IPS DF 6.9 (cell line): ENCODE data around the gene AGO3.

Experiments
- DNase-seq: peaks from one replicate; pipeline ENCODE4 v3.0.0-alpha.2; 2013; ENCODE audit warnings: low read depth, low spot score
- H3K27ac ChIP-seq: one replicate; pipeline ENCODE4 v1.5.1; 2013; ENCODE audit warnings: low read length, control low read depth
- H3K27me3 ChIP-seq: 2 replicates; pipeline ENCODE4 v1.6.1; 2013; ENCODE audit warnings: mild to moderate bottlenecking, low read length; ENCODE audit not compliant: control insufficient read depth, insufficient read depth
- H3K36me3 ChIP-seq: 2 replicates; pipeline ENCODE4 v1.6.1; 2013; ENCODE audit warnings: low read length; ENCODE audit not compliant: control insufficient read depth, insufficient read depth
- H3K4me1 ChIP-seq: 2 replicates; pipeline ENCODE4 v1.6.1; 2013; ENCODE audit warnings: low read length; ENCODE audit not compliant: control insufficient read depth, insufficient read depth
- H3K4me3 ChIP-seq: 2 replicates; pipeline ENCODE4 v1.5.1; 2013; ENCODE audit warnings: mild to moderate bottlenecking, low read length
- H3K9me3 ChIP-seq: 2 replicates; pipeline ENCODE4 v1.6.1; 2013; ENCODE audit warnings: low read length, inconsistent platforms; ENCODE audit not compliant: control insufficient read depth, insufficient read depth
- WGBS: extraction: QIAGEN DNeasy Blood & Tissue Kit; methylation state at CpG from one replicate; pipeline ENCODE4 v1.1.7; 2013; ENCODE audit warnings: mixed read lengths, missing lambda C conversion rate; ENCODE audit not compliant: insufficient read length, insufficient coverage; 5-methylcytosine and 5-hydroxymethylcytosine counted together

AGO3 gene

DNA sequence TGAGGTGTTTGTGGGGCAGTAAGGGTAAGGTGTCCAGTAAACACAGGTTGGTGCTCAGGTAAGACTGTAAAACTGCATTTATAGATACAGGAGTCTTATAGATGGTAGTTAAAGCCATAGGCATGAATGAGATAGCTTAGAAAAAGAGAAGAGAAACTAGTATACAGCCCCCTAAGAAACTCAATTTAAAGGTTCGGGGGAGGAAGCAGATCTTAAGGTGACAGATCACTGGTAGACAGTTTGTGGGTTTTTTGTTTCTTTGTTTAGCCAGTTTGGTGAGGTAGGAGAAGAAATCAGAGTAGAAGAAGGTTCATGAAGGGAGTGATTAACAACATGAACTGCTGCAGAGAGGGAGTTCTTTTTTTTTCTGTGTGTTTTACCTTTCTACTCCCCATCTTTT, 6.1 kb upstream of the AGO3 start:
- H3K36me3 ChIP-seq: peaks cover 5% of the 10 kb centered on the region
- H3K4me3 ChIP-seq: no peak overlapping the region
- H3K27ac ChIP-seq: no peak overlapping the region
- H3K4me1 ChIP-seq: no peaks in the 10 kb centered on the region
- H3K9me3 ChIP-seq: no peaks in the 10 kb centered on the region
- WGBS: no CpG with 5 or more reads among the region's 1 CpG
- no peaks in the 10 kb centered on the region for H3K27me3 ChIP-seq
- DNase-seq: no peak

DNA sequence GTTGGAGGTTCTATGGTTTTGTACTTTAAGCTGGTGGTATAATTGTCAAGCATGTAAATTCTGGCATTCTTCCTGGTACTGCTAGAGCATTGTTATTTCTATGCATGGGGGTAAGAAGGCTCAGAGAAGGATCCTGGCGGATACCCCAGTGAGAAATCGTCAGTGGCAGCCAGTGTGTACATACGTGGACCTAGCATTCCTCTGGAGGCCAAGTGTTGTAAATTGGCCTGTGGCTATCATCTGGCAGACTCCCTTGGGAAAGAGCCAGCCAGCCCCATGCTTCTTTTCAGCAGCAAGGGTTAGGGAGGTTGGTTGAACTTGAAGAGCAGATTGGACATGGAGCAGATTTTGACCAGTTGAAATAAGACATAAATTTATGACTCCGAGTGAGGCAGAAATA, 5.2 kb upstream of the AGO3 start:
- Histone ChIP-seq H3K9me3 (no peaks in the 10 kb centered on the region), H3K4me1 (no peaks in the 10 kb centered on the region), H3K36me3 (peaks cover 5% of the 10 kb centered on the region; the same call in 1 of the 2 replicates), H3K27ac (no peak overlapping the region), H3K27me3 (no peaks in the 10 kb centered on the region), H3K4me3 (no peak overlapping the region)
- no peak for DNase-seq
- no CpG with 5 or more reads among the region's 4 CpGs for WGBS

DNA sequence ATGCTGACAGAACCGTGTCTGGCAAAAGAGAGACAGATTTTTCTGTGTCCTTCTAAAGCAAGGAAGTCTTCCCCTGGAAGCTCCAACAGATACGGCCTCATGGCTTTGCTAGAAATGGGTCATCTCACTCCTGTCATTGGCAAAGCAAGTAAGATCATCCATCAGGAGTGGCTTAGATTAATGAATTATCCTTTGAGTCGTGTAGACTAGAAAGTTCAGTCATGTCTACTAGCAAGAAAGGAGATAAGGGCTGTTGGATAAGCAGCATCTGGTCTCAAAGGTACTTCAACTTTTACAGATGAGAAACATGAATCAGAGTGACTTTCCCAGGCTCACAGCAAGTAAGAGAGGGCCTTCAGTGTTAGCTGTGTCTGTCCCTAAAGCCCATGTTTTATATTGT, 3.4 kb upstream of the AGO3 start:
- Histone ChIP-seq H3K27ac (no peak overlapping the region), H3K4me1 (no peaks in the 10 kb centered on the region), H3K36me3 (no peaks in the 10 kb centered on the region; the same call in 1 of the 2 replicates), H3K27me3 (no peaks in the 10 kb centered on the region), H3K9me3 (no peaks in the 10 kb centered on the region), H3K4me3 (no peak overlapping the region)
- DNase-seq: no peak
- no CpG with 5 or more reads among the region's 3 CpGs for WGBS

DNA sequence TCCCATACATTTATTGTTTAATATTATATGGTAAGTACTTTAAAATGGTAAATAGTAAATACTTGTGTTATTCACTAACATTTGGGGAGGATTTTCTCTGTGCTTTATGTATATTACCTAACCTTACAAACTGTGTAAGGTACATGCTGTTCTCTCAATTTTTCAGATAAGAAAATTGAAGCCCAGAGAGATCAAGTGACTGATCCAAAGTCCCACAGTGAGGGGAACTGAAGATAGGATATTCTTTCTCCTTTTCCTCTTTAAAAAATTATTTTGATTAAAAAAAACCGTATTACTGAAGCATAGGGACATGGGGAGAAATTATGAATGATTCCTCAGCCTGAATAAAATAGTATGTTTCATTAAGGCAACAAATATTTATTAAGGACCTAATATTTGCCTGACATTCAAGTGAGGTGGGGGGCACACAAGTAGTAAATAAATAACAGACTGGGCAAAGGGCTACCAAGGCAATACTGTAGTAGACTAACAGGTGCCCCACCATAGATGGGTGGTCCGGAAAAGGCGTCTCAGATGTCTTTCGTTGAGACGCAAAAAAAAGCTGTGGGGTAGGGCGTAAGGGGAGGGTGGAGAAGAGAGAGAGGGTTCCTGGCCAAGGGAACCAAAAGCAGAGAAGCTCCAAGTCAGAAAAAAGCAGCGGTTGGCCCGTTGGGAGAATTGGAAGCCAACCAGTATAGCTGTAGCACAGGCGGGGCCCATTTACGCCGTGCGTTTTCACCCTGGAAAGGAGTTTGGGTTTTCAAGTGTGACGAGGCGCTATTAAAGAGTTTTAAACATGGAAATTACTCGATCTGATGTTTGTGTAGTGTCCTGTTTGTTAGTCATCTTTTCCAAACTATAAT, 944 bp upstream of the AGO3 start:
- Histone ChIP-seq H3K4me3 (peak overlapping the region; percentile 72; the same call in 1 of the 2 replicates), H3K9me3 (no peaks in the 10 kb centered on the region), H3K4me1 (no peaks in the 10 kb centered on the region), H3K27ac (no peak overlapping the region), H3K27me3 (no peaks in the 10 kb centered on the region), H3K36me3 (no peaks in the 10 kb centered on the region; the same call in 1 of the 2 replicates)
- DNase-seq: peak; percentile 18
- no CpG with 5 or more reads among the region's 15 CpGs for WGBS

DNA sequence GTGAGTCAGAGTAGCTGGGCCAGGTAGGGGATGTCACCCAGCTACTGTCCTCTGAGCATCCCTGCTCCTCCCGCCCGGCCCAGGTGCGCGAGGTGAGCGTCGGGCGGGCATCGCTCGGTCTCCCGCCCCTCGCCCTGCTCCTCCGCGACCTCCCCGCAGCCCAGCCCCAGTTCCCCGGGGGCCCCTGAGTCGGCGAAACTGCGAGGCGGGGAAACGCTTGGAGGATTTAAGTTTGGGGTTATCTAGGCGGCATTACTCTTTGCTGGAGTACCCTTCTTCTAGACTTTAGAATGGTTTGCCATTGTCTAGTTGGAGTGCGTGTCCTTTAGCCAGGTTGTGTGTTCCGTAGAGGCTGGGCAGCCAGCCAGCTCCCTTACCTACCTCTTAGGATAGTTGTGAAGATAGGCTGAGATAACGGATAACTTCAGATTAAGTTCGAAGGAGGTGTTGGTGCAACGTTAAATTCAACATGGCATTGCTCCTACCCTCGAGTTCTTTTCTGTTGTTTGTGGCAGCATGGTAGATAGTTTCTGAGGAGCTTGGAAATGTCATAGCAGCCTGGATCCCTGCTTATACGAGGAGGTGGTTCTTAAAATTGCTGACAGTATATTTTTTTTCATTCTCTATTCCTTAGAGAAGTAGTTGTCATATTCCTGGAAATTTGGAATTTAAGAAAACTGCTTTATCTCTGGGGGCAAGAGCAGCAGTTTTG, 697 bp downstream of the AGO3 start:
- WGBS: no CpG with 5 or more reads among the region's 28 CpGs
- H3K9me3 ChIP-seq: no peaks in the 10 kb centered on the region
- no peaks in the 10 kb centered on the region for H3K4me1 ChIP-seq
- DNase-seq: no peak
- no peak overlapping the region for H3K27ac ChIP-seq
- H3K36me3 ChIP-seq: no peaks in the 10 kb centered on the region
- H3K4me3 ChIP-seq: peak overlapping the region; percentile 72
- no peaks in the 10 kb centered on the region for H3K27me3 ChIP-seq

DNA sequence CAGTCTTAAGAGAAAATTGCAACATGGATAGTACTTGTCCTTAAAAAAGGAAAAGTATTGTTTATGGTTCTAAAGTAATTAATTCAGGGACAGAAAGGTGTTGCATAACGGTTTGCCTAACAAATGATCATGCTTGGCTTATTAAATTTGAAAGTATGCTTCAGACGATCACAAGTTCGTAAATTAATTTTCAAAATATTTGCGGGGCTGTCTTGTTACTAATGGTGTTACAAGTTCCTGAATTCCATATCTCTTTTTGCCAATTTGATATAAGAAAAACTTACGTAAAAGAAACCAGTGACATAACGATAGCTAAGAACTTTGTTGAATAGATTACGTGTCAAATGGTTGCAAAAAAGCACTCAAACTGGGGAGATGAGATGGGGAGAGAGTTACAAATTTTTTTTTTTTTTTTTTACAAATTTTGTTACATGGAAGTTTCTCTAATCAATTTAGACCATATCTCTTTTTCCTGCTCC, 1.3 kb downstream of the AGO3 start:
- no peak for DNase-seq
- Histone ChIP-seq H3K36me3 (no peaks in the 10 kb centered on the region), H3K27me3 (no peaks in the 10 kb centered on the region), H3K4me1 (no peaks in the 10 kb centered on the region), H3K4me3 (peak overlapping the region; percentile 72; the same call in 1 of the 2 replicates), H3K9me3 (no peaks in the 10 kb centered on the region), H3K27ac (no peak overlapping the region)
- WGBS: no CpG with 5 or more reads among the region's 7 CpGs

DNA sequence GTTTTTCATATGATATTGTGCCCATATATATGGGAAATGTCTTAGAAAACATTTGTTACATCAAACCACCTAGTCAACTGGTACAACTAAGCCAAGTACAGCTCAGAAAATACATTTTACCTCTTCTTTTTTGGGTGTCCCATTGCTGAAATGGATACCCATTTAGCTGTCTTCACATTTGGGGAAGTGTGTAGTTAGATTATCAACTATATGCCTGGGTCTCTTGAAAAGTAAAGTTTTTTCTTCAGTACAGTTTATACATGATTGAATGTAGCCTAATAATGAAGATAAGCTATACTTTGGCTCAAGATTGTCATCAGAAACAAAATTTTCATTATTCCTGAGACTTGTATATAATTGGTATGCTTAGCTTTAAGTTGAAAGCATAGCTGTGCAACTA, 2.0 kb downstream of the AGO3 start:
- Histone ChIP-seq H3K4me1 (no peaks in the 10 kb centered on the region), H3K27ac (no peak overlapping the region), H3K4me3 (no peak overlapping the region), H3K9me3 (no peaks in the 10 kb centered on the region), H3K27me3 (no peaks in the 10 kb centered on the region), H3K36me3 (no peaks in the 10 kb centered on the region)
- no peak for DNase-seq

DNA sequence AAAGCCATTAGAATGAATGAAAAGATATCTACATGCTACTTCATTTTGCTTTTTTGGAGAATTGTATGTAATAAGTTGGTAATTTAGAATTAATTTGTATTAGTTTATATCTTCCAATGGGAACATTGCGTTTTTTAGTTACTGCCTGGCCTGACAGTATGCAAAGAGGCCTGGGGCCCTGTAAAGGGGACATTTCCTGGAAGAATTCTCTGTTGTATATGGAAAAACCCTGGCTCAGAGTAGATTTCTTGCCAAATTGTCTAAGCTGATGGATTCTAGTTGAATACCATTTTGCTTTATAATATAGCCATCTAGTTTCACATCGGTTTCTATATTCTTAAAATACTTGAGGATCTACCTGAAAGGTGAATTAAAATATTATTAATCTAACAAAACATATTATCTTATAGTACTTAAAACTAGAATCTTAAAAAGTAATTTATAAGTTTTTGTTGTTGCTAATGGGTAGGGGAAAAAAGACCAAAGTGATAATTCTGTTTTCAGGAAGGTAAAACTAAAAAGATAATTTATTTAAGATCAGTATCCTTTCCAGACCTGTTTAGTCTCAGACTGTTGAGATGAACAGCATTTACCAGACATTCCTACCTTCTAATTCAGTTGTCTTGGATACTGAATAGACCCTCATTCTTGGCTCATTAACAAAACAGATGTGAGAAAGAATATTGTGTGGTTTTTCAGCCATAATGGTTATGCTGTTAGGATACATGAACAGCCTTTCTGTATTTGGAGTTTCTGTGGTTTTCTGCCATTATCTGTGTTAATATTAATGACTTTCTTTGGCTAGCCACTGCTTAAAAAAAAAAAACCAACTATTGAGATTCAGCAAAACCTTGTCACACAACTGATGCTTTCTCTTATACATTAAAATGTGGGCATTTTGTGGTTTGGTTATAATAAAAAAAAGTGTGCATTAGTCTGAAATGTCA, 4.8 kb downstream of the AGO3 start:
- no peak overlapping the region for H3K4me3 ChIP-seq
- H3K9me3 ChIP-seq: no peaks in the 10 kb centered on the region
- WGBS: 100% methylated on average over 1 of the region's 2 CpGs
- no peaks in the 10 kb centered on the region for H3K27me3 ChIP-seq
- no peak overlapping the region for H3K27ac ChIP-seq
- no peak for DNase-seq
- no peaks in the 10 kb centered on the region for H3K4me1 ChIP-seq
- H3K36me3 ChIP-seq: no peaks in the 10 kb centered on the region

DNA sequence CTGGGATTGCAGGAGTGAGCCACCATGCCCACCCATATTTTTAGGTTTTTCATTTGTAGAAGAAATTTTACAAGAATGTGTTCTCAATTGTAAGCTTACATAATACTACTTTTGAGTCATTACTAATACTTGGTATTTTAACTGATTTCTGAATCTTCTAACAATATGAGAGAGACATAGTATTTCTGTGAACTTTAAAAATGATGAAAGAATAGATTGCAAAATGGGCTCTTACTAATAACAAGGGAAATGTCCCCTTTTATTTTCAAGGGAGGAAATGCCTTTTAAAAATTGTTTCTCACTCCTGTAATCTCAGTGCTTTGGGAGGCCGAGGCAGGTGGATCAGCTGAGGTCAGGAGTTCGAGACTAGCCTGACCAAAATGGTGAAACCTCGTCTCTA, 5.9 kb downstream of the AGO3 start:
- no peaks in the 10 kb centered on the region for H3K4me1 ChIP-seq
- no peak overlapping the region for H3K4me3 ChIP-seq
- no CpG with 5 or more reads among the region's 3 CpGs for WGBS
- H3K36me3 ChIP-seq: no peaks in the 10 kb centered on the region
- no peak for DNase-seq
- H3K27me3 ChIP-seq: no peaks in the 10 kb centered on the region
- no peaks in the 10 kb centered on the region for H3K9me3 ChIP-seq
- H3K27ac ChIP-seq: no peak overlapping the region

DNA sequence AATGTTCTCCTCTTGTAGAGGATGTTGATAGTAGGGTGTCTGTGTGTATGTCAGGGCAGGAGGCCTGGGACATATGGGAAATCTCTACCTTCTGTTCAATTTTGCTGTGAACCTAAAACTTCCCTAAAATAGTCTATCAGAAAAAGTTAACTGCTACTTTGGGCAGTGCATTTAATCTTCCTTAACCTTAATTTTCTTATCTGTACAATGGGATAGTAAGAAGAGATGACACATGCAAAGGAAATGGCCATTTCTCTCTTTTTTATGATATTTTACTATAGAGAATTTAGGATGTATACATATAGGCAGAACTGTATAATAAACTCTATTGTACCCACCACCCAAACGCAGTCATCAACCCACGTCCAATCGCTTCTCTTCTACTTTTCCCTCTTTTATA, 8.6 kb downstream of the AGO3 start:
- Histone ChIP-seq H3K27ac (no peak overlapping the region), H3K27me3 (no peaks in the 10 kb centered on the region)
- 100% methylated on average over 3 of the region's 3 CpGs for WGBS

More for the DNA sequence above, 8.6 kb downstream of the AGO3 start:
- no peaks in the 10 kb centered on the region for H3K9me3 ChIP-seq
- no peak overlapping the region for H3K4me3 ChIP-seq
- DNase-seq: no peak
- H3K4me1 ChIP-seq: no peaks in the 10 kb centered on the region
- H3K36me3 ChIP-seq: no peaks in the 10 kb centered on the region
